NB4 (cell line): ENCODE results near the gene ORAI2.
A peak's percentile ranks its signal among the peaks of the same experiment; 100 is the strongest.
"Not testable (repeated sequence)": the region's sequence is repeated elsewhere in the genome, so short reads cannot be mapped to it uniquely, and the experiment has no call there.

ENCODE experiments used
- DNase-seq: peaks from one replicate; pipeline ENCODE4 v3.0.0; 2010; ENCODE audit warnings: low read depth
- H3K4me3 ChIP-seq: one replicate; pipeline ENCODE4 v1.5.1; 2011; ENCODE audit warnings: mild to moderate bottlenecking, low read depth, low read length, moderate library complexity
- MYC ChIP-seq: IDR thresholded peaks from 2 replicates; pipeline ENCODE4 v1.6.1; 2011; ENCODE audit warnings: low read depth, low read length
- POLR2A ChIP-seq: IDR thresholded peaks from 2 replicates; pipeline ENCODE4 v1.6.1; 2011; ENCODE audit warnings: mild to moderate bottlenecking; ENCODE audit not compliant: insufficient read length; ENCODE audit errors: extremely low read depth
- TF ChIP-seq, protein P1 (sequence below): IDR thresholded peaks from one replicate; pipeline ENCODE4 v1.5.1; 2012; ENCODE audit warnings: low read depth, low read length
- TF ChIP-seq, protein P2 (sequence below): IDR thresholded peaks from 2 replicates; pipeline ENCODE4 v1.6.1; 2011; ENCODE audit warnings: low read depth, low read length

ORAI2 gene

DNA sequence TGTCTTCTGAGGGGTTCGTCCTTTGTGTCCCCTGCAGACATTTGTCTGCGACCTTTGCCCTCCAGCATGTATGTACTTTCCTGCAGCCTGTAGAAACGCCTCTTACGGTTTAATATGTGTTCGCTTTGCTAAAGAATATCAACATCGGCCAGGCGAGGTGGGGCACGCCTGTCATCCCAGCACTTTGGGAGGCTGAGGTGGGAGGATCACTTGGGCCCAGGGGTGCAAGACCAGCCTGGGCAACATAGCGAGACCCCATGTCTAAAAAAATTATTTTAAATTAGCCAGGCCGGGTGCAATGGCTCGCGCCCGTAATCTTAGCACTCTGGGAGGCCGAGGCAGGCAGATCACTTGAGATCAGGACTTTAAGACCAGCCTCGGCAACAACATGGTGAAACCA lies 15.8 kb downstream of the ORAI2 start:
- TF ChIP-seq MYC: no peak
- TF ChIP-seq, protein P1, sequence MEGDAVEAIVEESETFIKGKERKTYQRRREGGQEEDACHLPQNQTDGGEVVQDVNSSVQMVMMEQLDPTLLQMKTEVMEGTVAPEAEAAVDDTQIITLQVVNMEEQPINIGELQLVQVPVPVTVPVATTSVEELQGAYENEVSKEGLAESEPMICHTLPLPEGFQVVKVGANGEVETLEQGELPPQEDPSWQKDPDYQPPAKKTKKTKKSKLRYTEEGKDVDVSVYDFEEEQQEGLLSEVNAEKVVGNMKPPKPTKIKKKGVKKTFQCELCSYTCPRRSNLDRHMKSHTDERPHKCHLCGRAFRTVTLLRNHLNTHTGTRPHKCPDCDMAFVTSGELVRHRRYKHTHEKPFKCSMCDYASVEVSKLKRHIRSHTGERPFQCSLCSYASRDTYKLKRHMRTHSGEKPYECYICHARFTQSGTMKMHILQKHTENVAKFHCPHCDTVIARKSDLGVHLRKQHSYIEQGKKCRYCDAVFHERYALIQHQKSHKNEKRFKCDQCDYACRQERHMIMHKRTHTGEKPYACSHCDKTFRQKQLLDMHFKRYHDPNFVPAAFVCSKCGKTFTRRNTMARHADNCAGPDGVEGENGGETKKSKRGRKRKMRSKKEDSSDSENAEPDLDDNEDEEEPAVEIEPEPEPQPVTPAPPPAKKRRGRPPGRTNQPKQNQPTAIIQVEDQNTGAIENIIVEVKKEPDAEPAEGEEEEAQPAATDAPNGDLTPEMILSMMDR: no peak
- no peak for TF ChIP-seq POLR2A
- TF ChIP-seq, protein P2, sequence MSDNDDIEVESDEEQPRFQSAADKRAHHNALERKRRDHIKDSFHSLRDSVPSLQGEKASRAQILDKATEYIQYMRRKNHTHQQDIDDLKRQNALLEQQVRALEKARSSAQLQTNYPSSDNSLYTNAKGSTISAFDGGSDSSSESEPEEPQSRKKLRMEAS: no peak
- DNase-seq: no peak
- H3K4me3 ChIP-seq: no peak overlapping the region

DNA sequence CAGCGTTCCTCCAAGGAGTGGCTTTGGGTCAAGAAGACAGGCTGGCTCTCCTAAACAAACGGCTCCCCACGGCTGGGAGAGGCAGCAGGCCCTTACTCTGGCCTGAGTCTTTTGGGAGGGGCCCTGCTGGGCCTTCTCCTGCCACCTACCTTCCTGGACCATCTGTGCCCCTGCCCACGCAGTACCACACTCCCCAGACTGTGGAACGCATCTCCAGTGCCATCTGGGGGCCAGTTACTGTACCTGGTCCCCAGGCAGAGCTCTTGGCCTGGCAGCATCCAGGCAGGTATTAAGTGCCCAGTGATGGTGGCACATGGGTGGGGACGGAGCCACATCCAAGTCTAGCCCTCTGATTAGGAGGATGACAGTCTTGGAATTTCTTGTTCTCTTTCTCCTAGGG lies 16.9 kb downstream of the ORAI2 start:
- no peak for DNase-seq
- H3K4me3 ChIP-seq: no peak overlapping the region
- TF ChIP-seq, protein P2: no peak
- TF ChIP-seq, protein P1: peak; percentile 26
- TF ChIP-seq MYC (no peak), POLR2A (no peak)

DNA sequence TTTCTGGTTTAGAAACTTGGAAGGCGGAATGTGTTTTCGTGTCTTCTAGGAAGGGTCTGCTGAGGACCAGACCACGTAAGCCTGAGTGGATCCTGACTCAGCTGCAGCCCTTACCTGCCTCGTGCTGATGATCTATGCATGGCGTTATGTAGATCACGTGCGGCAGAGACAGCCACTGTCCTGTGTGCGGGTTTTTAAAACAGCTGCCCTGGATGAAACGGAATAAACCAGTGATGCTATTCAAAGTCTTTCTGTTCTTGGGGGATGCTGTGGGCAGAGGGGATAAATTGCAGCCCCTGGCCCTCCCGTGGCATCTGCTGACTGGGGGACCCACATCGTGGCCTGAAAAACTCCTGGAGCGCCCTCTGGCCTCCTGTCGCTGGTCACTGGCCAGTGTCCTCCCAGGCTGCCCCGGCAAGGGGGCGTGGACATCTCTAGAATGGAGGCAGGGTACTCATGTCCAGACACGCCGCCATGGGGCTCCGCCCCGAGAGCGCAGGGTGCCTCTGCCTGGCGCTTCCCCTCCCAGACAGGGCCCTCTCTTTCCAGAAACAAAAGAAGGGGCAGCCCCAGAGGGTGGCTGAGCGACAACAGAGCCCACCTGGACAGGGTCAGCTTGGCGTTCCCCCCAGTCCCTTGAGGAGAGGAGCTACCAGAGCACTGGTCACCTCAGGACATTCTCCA lies 18.1 kb downstream of the ORAI2 start:
- DNase-seq: no peak
- no peak overlapping the region for H3K4me3 ChIP-seq
- TF ChIP-seq, protein P2: no peak
- no peak for TF ChIP-seq MYC
- TF ChIP-seq, protein P1: no peak
- TF ChIP-seq POLR2A: no peak

DNA sequence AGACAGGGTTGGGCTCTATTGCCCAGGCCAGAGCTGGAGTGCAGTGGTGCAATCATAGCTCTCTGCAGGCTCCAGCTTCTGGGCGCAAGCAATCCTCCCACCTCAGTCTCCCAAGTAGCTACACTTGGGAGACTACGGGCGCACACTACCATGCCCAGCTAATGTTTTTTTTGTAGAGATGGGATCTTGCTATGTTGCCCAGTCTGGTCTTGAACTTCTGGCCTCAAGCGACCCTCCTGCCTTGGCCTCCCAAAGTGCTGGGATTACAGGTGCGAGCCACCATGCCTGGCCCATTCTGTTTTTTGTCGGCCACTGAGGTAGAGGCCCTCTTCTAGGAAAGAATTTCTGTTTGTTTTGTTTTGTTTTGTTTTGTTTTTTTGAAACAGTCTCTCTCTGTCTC lies 19.1 kb downstream of the ORAI2 start:
- no peak overlapping the region for H3K4me3 ChIP-seq
- DNase-seq: no peak
- TF ChIP-seq, protein P2: no peak
- TF ChIP-seq POLR2A (no peak), MYC (no peak)
- TF ChIP-seq, protein P1: no peak

DNA sequence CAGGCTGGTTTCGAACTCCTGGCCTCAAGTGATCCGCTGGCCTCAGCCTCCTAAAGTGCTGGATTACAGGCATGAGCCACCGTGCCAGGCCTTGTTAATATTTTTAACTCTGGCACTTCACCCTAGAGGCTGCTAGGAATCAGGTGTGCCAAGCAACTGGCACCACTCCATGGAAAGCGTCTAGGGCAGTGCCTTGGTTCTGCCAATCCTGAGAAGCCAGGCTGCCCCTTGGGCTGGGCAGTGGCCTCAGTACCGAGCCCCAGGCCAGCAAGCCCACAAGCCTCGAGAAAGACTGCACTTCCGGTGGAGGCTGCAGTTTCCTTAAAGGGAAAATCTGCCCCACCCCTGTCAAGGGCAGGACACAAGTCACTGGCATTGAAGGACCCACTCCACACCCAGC lies 19.9 kb downstream of the ORAI2 start:
- no peak overlapping the region for H3K4me3 ChIP-seq
- DNase-seq: no peak
- TF ChIP-seq, protein P2: no peak
- TF ChIP-seq POLR2A: no peak
- no peak for TF ChIP-seq MYC

DNA sequence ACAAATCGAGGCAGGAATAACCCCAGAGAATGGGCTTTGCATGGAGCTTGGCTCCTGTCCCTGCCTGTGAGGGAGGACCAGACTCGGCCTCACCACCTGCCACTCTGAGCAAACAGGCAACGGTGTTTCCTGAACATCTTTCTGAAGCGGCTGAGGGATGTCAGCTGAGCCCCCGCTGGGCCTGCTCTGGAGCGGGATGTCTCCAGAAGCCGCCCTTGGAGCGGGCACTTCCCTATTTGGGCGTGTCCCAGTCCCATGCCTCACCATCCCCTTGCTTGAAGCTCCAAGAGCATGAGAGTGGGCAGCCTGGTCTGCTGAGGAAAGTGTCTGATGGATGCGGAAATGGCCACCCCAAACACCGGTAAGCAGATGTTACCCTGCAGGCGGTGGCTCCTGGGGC lies 21.1 kb downstream of the ORAI2 start:
- DNase-seq: no peak
- no peak overlapping the region for H3K4me3 ChIP-seq
- TF ChIP-seq POLR2A (no peak), MYC (no peak)
- TF ChIP-seq, protein P2: no peak
- TF ChIP-seq, protein P1: no peak

DNA sequence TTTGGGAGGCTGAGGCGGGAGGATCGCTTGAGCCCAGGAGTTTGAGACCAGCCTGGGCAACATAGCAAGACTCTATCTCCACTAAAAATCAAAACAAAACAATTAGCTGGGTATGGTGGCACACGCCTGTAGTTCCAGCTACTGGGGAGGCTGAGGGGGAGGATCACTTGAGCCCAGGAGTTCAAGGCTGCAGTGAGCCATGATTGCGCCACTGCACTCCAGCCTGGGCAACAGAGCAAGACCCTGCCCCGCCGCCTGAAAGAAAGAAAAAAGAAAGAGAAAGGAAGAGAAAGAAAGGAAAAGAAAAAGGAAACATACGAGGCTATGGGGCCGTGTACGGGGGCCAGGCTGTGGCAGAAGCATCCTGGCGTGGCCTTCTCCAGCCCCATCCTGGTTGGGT lies 21.6 kb downstream of the ORAI2 start:
- H3K4me3 ChIP-seq, DNase-seq: not testable (repeated sequence)
